Stimulated activated CD4-positive, alpha-beta T cell treated with anti-CD3 and anti-CD28 coated beads, Interleukin-1b, Interleukin-23, amount 100 ng/mL, for 1 hour (primary cell): ENCODE results near the gene PRLR.
"Not testable (repeated sequence)": the region's sequence is repeated elsewhere in the genome, so short reads cannot be mapped to it uniquely, and the experiment has no call there.

Experiments
- DNase-seq, 2 donors: peaks; one replicate each; pipeline ENCODE4 v3.0.0-alpha.2; 2020; ENCODE audit warnings: low read depth in 2 of 2

Gene PRLR

DNA sequence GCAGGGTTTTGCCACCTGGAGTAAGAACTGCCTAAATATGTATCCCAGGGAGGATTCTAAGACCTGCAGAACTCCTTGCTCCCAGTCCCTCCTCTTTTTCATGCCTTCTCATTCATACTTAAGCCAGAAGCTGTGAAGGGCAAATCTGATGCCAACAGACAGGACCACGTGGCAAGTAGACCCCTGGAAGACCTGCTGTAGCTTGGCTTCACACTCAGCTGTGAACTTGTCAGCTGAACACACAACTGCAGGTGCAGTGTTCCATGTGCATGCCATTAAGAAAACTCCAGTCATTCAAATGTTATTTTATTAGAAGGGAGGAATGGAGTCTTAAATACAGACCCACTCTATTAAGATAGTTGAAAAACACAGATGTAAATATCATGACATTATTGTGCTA is 103.3 kb downstream of the PRLR start:
- no peak for DNase-seq

DNA sequence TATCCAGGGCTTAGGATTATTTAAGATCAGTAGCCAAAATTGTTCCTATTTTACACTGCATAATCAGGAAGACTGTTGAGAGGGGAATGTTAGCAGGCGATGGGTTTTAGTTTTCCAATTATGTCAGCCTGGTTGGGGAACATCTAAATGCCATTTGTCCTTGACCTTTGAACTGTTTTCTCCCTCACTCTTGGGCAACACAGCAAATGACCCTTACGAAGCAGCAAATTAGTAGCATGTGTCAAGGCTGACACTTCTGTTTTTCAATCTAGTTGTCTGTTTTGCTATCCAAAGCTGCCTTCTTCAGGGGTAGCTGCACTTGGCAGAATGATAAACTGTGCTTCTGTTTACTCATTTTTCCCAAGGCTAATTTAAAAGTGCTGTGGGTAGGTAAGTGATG is 104.5 kb downstream of the PRLR start:
- no peak for DNase-seq

DNA sequence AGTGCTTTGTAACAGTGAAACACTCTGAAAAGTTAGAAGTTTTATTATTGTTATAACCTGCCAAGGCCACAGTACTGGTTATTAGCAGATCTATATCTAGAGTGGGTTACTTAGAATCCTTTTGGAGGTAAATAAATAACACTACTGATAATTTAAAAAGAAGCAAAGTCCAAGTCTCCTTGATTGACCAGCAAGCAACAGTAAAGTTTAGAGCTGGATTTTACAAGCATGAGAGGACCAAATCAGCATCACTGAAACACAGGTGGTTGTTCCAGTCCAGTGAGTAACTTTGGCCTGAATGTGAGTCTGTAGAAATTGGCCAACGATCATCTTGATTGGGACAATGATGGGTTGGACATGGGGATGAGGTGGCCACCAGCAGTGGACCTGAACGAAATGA is 105.4 kb downstream of the PRLR start:
- no peak for DNase-seq

DNA sequence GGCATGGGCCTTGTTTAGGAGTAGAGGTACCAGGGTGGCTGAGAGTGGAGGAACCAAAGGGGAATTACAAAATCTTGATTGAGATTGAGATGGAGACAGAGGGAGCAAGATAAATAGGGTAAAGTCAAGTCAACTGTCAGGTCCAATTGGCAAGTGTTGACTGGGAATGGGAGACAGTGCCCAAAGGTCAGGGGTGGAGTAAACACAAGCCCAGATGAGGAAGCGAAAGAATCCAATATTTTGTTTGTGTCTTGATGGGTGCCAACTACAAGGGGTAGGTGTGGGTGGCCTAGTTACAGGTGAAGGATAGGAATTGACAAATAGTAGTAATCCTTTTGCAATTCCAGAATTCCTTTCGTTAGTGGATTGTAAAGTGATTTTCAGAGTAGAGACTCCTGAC is 107.5 kb downstream of the PRLR start:
- DNase-seq, result no peak

DNA sequence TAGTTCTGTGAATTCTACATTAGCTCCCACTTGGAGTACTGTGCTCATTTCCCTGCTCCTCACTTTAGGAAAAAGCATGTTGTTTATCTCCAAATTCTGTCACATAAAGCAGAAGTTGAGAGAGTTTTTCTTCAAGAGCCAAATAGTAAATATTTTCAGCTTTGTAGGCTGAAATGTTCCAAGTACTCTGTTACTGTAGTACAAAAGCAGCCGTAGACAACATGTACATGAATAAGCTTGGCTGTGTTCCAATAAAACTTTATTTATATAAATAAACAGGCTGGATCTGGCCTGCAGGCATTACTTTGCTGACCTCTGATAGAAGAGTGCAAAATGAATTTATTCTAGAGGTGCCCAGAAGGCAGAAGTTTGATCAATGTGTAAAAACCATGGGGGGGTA is 109.6 kb downstream of the PRLR start:
- no peak for DNase-seq

DNA sequence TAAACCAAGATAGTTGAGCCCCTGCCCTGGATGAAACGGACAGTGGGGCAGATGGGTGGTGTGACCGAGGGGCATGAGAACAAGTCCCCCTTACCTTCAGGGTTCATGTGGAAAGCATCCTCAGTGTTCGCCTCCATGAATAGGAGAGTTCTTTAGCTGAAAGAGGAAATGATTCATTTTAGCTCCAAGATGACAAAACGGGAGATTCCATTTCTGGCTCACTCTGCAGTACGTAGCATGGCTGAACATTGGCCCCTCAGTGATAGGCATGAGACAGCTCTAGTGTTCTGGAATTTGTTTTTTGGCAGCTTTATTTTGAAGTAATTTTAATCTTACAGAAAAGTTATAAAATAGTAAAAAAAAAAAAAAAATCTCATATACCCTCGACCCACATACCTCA is 112.3 kb downstream of the PRLR start:
- DNase-seq, result no peak

DNA sequence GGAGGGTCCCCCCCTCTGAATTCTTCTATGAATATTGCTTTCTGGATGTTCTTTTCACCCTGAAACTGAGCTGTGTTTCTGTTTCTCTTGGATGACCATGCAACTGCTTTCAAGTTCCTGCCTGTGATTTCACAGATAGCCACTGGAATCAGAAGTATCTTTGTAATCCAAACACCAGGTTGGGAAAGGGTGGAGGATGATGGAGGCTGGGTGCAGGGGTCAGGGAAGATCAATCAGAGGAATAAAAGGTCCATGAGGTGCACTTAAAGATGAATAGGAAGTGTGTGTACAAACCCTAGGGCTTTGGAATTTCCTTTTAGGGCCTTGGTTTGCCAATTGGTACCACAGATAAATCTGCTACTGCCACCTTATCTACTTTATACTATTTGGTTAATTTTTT is 114.4 kb downstream of the PRLR start:
- no peak for DNase-seq

DNA sequence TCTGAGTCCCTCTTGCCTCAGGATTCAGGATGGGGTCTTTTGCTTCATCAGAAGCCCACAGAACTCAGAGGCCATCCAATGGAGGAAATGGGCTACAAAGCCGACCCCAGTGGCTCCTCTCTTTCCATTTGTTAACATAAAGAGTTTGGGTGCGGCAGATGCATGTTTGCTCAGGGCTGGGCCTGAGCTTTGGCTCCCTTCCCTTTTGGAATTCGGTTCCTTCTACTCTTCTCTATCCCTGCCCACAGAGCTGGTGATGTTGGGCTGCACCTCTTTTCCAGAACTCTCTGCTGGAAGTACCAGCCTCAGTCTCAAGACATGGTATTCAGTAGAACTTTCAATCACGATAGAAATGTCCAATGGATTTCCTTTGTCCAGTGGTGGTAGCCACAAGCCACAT is 115.6 kb downstream of the PRLR start:
- no peak for DNase-seq

DNA sequence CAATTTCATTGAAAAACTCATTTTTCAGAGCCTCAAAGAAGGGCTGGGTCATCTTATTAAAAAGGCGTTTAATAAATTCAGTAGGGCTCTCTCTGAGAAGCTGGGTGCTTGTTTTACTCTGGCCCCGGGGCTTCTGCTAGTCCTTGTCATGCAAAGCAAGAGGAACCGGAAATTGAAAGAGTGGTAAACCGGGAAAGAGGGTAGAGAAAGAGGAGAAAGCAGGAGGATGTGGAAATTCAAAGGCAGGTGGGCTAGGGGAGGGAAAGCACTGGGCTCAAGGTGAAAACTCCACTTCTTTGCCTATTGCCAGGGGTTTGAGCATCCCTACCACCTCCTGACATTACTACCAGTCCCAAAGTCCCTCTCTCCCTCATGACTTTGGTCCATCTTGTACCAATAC is 118.0 kb downstream of the PRLR start:
- DNase-seq, result no peak

DNA sequence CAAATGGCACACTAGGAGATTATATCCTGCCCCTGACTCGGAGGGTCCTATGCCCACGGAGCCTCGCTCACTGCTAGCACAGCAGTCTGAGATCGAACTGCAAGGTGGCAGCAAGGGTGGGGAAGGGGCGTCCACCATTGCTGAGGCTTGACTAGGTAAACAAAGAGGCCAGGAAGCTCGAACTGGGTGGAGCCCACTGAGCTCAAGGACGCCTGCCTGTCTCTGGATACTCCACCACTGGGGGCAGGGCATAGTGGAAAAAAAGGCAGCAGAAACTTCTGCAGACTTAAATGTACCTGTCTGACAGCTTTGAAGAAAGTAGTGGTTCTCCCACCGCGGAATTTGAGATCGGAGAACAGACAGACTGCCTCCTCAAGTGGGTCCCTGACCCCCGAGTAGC is 125.7 kb downstream of the PRLR start:
- DNase-seq, result not testable (repeated sequence)

DNA sequence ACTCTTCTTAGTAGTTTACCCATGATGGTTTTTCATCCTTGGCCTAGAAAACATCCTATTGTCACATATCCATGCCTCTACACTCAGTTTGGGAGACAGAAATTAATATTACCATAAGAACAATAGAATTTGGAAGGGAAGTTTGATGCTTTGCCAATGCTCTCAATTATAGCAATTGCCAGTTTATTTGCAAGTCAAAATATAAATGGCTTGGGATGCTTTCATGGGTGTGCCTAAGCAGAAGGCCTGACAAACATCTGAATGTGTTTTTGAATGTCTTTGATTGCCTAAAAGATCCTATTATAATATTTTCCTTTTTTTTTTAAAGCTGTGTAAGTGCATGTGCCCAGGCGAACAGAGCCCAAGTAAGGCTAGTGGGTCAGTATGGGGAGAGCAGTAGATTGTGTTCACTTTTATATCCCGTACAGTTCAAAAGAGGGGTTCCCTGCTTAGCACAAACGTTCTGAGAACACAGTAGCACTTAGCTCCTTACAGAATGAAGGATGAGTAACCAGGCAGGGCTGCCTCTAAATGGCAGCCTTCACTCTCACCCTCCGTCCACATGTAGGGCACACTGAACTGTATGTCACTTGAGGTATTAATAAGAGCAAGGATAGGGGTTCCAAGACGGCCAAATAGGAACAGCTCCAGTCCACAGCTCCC is 126.5 kb downstream of the PRLR start:
- DNase-seq, result no peak

DNA sequence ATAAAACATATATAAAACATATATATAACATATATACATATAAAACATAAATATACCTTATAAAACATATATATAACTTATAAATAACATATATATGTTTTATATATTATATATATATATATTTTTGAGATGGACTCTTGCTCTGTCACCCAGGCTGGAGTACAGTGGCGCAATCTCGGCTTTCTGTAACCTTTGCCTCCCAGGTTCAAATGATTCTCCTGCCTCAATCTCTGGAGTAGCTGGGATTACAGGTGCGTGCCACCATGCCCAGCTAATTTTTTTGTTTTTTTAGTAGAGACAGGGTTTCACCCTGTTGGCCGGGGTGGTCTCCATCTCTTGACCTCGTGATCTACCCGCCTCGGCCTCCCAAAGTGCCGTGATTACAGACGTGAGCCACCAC is 128.6 kb downstream of the PRLR start:
- not testable (repeated sequence) for DNase-seq

DNA sequence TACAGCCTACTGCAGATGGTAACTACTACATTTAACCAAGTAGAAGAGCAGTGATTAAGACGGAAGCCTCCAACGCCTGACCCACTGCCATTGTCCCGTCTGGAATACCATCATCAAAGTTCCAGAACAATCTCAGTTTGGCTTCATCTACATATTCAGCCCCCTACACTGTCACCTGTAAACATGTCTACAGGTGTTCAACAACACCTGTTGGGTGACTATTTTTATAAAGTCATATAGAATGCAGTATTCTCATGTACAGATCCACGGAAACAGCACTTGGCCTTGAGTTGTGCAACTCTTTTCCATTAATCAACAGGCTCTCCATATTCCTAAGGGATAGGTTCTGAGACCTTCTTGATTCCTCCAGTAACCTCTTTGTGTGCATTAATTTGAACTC is 129.3 kb downstream of the PRLR start:
- DNase-seq, result no peak

DNA sequence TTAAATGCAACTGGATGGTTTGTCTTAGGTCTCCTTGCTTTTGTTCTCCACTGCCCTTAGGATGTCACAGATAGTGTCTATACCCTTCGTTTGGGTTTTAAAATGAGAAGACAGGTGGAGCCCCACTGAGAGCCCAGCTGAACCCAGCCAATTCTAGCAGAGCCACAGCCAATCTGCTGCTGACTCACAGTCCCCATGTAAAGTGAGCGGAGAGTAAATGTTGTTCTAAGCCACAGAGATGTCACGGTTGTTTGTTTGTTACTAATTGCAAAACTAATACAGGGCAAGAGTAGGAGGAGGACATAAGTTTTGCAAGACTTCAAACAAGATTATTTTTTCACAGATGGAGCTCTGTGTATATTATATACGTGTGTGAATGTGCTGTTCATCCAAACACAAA is 132.1 kb downstream of the PRLR start:
- no peak for DNase-seq

DNA sequence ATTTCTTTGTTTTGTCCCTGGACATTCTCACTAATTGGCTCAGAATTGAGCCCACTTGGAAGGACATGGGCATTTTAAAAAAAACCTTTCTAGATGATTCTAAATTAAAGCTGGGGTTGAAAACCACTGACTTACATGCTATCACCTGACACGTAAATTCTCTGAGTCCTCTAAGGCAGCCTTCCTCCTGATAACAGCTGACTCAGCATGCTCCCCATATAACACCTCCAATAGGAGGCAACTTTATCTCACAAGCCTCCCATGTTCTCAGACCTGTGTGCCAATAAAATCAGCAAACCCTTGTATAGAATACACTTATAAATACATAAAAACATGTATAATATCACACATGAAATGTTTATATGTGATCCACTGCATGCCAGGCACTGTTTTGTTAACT is 133.4 kb downstream of the PRLR start:
- DNase-seq, result no peak

DNA sequence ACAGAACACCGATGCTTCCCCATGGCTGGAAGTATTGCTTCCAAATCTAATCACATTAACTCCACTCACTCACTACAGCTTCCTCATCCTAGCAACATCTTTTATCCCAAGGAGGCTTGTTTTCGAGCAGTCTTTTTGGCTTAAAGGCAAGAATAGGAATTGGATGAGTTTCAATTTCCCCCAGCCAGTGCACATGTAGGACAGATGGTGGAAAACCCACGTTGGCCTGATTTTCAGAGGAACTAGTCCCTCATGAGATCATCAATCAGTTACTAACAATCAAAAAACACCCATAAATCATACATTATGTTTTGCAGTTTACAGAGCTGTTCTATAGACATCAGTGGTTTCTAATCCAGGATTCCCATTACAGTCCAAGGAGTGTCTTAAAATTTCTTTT is 134.1 kb downstream of the PRLR start:
- no peak for DNase-seq

DNA sequence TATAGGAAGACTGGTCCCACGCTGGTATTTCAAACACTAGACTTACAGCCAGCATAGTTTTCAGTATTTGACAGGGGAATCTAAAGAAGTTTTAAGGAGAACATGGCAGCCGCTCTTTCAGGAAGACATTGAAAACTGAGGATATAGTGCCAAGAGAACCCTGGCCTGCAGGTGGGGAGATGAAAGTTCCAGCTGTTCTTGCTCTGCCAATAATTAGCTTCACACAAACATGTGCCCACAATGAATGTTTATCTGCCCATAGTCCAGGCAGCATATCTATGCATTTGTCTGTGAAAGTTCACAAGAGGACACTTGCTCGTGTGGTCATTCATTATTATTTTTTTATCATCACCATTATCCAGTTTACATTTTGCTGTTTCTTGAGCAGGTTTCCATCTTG is 134.9 kb downstream of the PRLR start:
- no peak for DNase-seq

DNA sequence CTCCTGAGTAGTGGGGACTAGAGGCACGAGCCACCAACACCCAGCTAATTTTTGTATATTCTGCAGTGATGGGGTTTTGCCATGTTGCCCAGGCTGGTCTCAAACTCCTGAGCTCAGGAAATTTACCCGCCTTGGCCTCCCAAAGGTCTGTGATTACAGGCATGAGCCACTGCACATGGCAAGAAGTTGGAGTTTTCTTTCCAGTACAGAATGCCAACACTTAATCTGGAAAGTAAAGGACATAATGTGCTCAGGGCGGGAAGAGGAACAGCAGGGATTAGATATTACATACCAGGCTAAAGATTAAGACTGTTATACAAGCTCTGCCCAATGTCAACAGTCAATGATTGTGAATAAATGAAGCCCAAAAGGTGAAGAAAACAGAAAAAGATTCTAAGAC is 135.3 kb downstream of the PRLR start:
- DNase-seq, result no peak

DNA sequence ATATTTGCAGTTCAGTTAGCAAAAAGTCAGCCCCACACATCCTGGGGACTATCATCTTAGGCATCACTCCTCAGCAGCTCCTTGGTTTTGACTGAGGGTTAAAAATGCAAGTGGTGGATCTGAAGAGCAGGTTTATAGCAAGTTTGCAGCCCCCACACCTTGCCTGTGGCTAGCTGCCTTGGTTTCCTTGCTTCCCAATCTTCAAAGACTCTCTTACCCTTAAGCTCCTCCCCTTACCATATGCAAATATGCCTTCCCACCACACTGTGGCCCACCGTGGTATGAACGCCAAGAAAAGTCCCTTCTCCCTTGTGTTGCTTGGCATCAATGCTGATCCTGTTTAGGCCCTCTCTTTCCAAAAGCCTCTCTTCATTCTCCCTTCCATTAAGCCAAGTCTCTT is 137.6 kb downstream of the PRLR start:
- no peak for DNase-seq

DNA sequence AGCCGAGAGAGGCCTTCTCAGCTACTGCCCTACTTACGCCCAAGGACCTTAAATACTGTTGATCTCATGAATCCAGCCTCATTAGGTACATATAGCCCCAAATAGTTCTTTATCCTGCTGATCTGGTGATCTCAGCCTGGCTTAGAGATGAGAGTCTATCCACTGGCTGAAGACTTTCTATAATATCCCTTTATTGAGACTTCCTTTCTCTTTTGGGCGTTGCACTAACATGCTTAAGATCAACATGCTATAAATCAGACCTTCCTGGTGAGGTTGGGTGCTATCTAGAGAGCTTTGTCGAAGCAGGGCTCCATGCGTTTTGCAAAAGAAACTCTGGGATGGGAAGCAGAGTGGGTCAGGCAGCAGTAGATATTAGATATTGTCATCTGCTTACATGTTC is 138.6 kb downstream of the PRLR start:
- DNase-seq, result no peak

DNA sequence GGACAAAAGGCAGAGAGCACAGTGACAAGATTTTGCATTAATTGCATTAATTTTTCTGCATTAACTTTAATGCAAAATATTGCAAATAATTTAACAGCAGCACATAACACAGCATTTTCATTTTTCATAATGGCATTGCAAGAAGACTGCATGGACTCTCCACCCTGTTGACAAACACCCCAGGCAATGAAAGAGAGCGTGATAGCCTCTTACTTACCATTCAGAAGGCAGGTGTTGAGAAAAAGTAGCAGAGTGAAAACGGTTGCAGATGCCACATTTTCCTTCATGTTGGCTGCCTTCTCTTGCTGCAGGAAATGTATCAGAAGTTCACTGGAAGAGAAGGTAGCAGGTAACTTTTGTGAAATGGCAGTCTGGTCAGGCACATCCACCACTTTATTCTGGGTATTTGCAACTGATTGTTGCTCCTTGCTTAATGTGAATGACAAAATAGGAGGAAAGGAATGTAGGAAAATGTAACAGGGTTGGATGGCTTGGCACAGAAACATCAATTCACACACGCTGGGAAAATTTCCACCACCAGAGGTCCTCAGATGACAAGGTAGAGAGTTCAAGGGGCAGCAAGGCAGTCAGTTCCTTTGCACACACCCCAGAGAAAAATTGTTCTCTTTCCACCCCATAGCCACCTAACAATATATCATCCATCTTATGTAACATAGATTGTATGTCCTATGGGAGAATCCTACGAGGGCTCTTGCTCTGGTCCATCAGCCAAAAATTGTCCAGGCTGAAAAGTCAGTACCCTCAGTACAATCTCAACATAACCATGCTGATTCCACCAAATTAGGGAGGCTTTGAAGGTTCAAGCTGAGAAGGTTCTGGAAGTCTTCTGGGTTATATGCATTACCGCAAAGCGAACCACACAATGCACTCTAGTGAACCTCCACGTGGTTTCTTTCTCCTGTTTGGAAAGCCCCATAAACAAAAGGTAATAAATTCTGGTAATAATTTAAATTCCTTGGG is 140.7 kb downstream of the PRLR start:
- DNase-seq, result peak; percentile 11 to 24

DNA sequence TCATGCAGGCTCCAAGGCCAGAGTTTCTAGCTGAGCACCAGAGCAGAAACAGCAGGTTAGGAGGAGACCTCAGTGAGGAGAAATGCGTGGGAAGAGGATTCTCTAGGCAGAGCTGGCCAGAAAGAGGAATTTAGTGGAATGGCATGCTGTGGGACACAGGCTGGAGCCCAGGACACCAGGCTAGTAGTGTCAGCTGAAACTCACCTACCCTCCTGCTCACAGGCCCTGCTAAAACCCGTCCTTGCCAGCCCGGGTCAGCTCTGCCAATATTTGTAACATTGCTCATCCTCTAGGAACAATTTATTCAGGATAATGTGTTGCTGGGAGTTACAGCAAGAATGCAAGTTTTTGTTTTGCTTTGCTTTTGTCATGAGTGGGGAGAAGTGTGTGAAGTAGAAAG is 142.3 kb downstream of the PRLR start:
- no peak for DNase-seq

DNA sequence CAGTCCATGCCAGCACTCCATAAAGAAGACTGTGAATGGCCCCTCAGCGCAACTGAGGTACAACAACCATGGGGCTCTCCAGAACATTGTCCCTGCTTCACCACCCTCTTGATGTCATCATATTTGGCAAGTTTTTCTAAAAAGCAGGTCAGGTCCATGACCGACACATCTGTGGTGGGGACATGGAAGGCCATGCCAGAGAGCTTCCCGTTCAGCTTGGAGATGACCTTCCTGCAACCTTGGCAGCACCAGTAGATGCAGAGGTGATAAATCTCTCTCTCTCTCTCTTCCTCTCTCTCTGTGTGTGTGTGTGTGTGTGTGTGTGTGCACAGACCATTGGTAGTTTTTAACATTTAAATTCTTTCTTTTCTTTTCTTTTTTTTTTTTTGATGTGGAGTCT is 147.1 kb downstream of the PRLR start:
- DNase-seq, result no peak
